GM13977 (cell line): ENCODE data around the gene PLD1.

Experiments used
- DNase-seq: peaks from one replicate; pipeline ENCODE4 v3.0.0; 2012; ENCODE audit warnings: low spot score
- CTCF ChIP-seq: IDR thresholded peaks from 2 replicates; pipeline ENCODE4 v1.5.1; 2012; ENCODE audit warnings: mild to moderate bottlenecking, control low read depth; ENCODE audit not compliant: insufficient read depth; ENCODE audit errors: extremely low read depth, missing control alignments
- in situ Hi-C: fragments of 300-500 bp; cut with MboI; formaldehyde crosslinking; loops from one replicate; pipeline ENCODE4 v1.12.0; 2022; ENCODE audit warnings: low sequenced_read_pairs, low pct_unique_long_range_greater_than_20kb, mixed read lengths, inconsistent platforms; ENCODE audit not compliant: unreplicated experiment

The PLD1 gene

DNA sequence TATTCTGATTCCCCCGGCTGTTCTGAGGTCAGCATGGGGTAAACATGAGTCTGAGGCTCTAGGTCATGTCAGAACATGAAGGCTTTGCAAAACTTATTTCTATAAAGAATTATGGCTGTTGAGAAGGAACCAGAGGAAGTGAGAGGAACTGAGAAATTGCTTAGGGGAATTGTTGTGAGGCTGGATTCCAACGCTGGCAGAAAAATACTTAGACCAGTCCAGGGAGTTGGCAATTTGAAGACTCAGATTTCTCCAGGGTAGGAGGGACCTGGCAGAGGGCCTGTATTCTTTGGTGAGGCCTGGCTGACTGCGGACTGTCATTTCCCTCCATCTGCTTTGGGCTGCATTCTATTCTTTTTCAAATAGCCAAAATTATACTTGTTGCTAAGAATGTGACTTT is 155.5 kb downstream of the PLD1 start:
- in situ Hi-C loops, result no loop called here
- no peak for DNase-seq
- TF ChIP-seq CTCF, result no peak

DNA sequence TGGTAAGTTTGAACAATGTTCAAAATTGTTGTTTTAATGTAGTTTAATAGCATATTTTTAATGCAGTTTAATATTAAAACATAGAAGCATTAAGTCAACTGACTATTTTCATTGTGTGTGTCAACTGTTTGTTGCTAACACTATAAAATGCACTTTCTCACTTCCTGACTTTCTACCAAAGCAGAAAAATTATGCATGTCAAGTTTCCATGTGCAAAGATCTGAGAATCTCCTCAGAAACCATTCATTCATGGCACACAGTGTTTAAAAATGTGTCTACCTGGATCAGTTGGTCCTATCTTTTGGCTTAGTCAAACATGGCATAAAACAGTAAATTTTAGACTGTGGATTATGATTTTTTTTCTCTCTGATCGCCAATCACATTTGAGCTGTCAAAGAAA is 156.0 kb downstream of the PLD1 start:
- in situ Hi-C loops, result no loop called here
- no peak for TF ChIP-seq CTCF
- DNase-seq, result no peak

DNA sequence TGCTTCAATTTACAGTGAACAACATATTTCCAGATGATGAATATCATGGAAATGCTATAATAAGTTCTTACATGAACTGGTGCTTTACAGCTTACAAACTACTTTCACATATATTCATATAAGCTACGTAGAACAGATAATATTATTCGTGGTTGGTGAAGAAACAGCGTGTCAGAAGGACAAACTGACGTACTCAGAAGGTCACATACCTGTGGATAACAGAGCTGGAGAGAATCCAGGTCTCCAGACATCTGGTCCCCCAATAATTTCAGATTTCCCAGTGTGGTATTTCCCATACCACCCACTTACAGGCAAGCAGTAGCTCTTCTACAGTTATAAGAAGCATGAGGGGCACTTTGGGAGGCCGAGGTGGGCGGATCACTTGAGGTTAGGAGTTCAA is 156.6 kb downstream of the PLD1 start:
- no peak for DNase-seq
- no peak for TF ChIP-seq CTCF
- in situ Hi-C loops, result no loop called here

DNA sequence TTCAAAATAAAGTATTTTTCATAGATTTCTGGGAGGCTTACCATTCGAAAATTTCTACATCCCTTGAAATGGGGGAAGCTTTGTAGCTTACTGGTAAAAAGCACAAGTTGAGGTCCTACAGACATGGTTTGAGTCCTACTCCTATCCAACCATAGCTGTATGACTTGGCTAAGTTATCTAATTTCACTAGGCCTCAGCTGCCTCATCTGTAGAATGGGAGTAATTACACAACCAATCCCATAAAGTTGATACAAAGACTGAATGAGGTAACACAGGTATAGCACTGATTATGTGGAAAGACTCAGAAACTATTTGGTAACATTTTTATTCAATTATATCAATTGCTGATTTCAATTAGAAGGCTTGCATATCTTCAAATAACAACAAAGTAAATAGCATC is 157.4 kb downstream of the PLD1 start:
- in situ Hi-C loops, result no loop called here
- TF ChIP-seq CTCF, result no peak
- DNase-seq, result no peak

DNA sequence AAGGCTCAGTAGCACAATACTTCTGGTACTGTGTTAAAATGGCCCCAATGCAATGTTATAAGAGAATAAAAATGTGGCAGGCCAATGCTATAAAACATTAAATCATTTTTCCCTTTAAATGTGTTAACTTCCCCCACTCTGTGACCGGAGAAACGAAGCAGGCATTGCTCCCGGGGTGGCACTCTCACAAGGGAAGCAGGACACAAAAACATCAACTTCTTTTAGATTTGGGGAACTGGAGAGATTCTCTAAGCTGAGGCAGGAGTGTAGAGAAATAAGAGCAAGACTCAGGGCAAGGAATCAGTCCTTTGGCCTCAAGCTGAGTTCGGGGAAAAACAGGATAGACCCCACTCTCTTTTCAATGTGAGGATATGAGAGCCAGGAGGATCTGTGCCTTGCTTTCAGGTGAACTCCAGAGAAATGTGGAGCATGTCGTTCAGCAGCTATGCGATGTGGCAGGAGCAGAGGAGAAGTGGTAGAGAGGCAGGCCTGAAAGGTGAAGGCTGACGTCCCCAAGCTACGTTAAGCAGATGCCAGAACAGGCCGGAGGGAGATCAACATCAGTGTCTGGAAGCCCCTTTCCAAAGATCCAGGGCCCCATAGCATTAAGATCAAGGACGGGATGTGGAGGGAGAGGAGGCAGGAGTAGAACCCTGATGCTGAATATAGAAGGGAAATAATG is 160.2 kb downstream of the PLD1 start:
- no peak for DNase-seq
- TF ChIP-seq CTCF, result no peak
- in situ Hi-C loops, result no loop called here

DNA sequence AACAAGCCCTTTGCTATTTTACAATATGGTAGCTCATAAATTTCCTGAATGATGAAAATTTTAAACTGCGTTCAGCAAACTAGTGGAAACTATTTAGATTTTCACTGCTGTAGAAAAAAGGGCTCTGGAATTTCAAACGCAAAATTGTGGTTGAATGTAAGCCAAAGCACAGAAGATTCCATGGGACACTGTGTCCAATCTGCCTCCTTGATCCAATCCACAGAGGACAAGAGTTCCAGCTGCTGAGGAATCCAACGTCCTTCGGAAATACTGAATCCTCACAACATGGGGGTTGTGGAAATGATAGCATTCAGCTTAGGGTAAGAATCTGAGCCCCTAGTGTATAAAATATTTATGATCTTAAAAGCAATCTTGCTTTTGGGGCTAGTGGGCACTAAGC is 161.0 kb downstream of the PLD1 start:
- no peak for TF ChIP-seq CTCF
- in situ Hi-C loops, result no loop called here
- no peak for DNase-seq
